G401.6 (cell line): ENCODE measurements around the gene AQP2.
"Not testable (repeated sequence)": the region's sequence is repeated elsewhere in the genome, so short reads cannot be mapped to it uniquely, and the experiment has no call there.

Source experiments
- FAIRE-seq: peaks from 2 replicates; lab custom pipeline; 2012; peaks lifted over from hg19 to GRCh38; lab: Jason Lieb, UNC

The AQP2 gene

GRCh38 chr12:49987625-49988303 is 37.2 kb downstream of the AQP2 start:
- no peak for FAIRE-seq

GRCh38 chr12:49989400-49989799 is 38.9 kb downstream of the AQP2 start:
- not testable (repeated sequence) for FAIRE-seq

DNA sequence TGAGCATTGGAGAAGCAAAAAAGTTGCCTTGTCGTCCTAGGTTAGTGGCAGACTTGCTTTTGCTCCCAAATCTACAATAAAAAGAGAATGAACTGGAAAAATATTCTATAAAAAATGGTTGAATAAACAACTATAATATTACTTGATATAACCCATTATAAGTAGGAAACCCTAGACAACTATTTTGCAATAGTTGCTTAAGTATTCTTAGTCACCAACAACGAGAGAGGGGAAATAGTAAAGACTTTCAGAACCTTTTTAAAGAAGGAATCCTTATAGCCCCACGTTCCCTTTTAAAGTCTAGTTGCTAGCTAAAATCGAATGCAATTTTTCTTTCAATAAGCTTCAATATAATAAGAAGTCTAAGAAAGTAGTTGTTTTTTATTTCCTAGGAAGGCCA is 39.7 kb downstream of the AQP2 start:
- no peak for FAIRE-seq

DNA sequence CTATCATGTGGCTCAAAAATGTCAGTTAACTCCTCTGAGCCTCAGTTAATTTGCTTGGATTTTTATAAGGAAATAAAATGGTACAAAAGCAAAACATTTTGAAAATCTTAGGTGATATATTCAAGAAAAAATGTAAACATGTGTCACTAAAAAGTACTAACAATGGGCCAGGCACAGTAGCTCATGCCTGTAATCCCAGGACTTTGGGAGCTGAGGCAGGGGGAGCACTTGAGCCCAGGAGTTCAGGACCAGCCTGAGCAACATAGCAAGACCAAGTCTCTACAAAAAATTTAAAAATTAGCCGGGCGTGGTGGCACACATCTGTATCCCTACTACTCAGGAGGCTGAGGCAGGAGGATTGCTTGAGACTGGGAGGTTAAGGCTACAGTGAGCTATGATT is 47.9 kb downstream of the AQP2 start:
- FAIRE-seq: no peak

DNA sequence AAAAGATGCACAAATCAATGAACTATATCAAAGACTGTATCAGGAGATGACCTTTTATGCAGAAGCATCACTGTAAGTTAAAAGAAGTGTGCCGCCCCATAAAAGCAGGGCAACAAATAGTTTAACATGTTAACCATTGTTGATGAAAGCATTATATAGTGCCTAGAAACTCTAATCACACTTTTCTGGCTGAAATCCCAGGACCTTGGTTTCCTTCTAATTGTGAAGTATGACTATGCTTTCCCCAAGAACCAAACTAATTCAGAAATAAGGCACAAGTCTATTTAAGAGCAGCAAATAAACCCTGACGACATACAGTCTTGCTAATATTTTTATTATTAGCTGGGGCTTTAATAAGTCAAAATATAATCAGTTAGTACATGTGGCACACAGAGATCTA is 53.1 kb downstream of the AQP2 start:
- FAIRE-seq: no peak

- no peak for FAIRE-seq
Measured at GRCh38 chr12:50004696-50005095, 54.2 kb downstream of the AQP2 start.

DNA sequence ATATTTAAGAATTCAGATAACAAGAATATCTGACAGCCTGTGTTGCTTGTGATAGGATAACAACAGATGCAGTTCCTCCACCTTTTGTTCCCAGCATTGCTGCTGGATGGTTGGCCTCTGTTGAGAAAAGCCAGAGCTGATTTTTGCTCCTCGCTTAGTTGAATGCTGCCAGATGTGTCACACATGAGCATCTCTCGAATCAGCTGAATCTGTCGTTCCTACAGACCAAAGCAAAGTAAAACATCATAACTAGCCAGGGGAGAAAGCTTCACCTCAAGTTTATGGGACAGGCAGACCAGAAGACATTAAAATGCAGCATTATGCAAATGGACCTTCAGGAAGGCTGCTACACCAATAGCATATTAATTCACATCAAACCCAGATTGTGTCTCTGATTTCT is 54.6 kb downstream of the AQP2 start:
- FAIRE-seq: no peak

GRCh38 chr12:50006280-50006679 is 55.7 kb downstream of the AQP2 start:
- no peak for FAIRE-seq

GRCh38 chr12:50006754-50007442 is 56.4 kb downstream of the AQP2 start:
- no peak for FAIRE-seq
